NCI-H1048 (cell line): ENCODE results near the gene PLD4.
"Not testable (repeated sequence)": the region's sequence is repeated elsewhere in the genome, so short reads cannot be mapped to it uniquely, and the experiment has no call there.

Experiments used
- DNase-seq: peaks from one replicate; lab custom pipeline; 2025; lab: John Stamatoyannopoulos, UW

PLD4 gene

GRCh38 chr14:104885973-104886689, 38.5 kb upstream of the PLD4 start:
- DNase-seq: no peak

GRCh38 chr14:104886690-104887622, 37.7 kb upstream of the PLD4 start:
- DNase-seq: no peak

- no peak for DNase-seq
These were observed 36.8 kb upstream of the PLD4 start for GRCh38 chr14:104887623-104888488.

GRCh38 chr14:104888489-104889374, 35.9 kb upstream of the PLD4 start:
- DNase-seq: no peak

GRCh38 chr14:104889375-104889757, 35.3 kb upstream of the PLD4 start:
- no peak for DNase-seq

- not testable (repeated sequence) for DNase-seq
These were observed 34.4 kb upstream of the PLD4 start for GRCh38 chr14:104890292-104890691.

- DNase-seq: no peak
These were observed 33.5 kb upstream of the PLD4 start for GRCh38 chr14:104891121-104891551.

GRCh38 chr14:104891664-104892530, 32.8 kb upstream of the PLD4 start:
- no peak for DNase-seq

GRCh38 chr14:104892531-104893434, 31.9 kb upstream of the PLD4 start:
- DNase-seq: no peak

GRCh38 chr14:104893435-104894207, 31.1 kb upstream of the PLD4 start:
- no peak for DNase-seq

GRCh38 chr14:104894331-104895206, 30.1 kb upstream of the PLD4 start:
- DNase-seq: no peak

- no peak for DNase-seq
These were observed 29.4 kb upstream of the PLD4 start for GRCh38 chr14:104895207-104895785.

- DNase-seq: no peak
These were observed 28.7 kb upstream of the PLD4 start for GRCh38 chr14:104895786-104896661.

GRCh38 chr14:104897330-104898194, 27.1 kb upstream of the PLD4 start:
- no peak for DNase-seq

GRCh38 chr14:104898195-104898558, 26.5 kb upstream of the PLD4 start:
- no peak for DNase-seq
